ENCODE results near the gene KCNQ1. TPM values are rescaled to one million over a fixed set of nuclear protein-coding genes. Genes with fewer than 3 reads are reported as not detected.

The KCNQ1 gene
- total RNA-seq, 1 donor from 2014 or later: 3.4 TPM

DNA sequence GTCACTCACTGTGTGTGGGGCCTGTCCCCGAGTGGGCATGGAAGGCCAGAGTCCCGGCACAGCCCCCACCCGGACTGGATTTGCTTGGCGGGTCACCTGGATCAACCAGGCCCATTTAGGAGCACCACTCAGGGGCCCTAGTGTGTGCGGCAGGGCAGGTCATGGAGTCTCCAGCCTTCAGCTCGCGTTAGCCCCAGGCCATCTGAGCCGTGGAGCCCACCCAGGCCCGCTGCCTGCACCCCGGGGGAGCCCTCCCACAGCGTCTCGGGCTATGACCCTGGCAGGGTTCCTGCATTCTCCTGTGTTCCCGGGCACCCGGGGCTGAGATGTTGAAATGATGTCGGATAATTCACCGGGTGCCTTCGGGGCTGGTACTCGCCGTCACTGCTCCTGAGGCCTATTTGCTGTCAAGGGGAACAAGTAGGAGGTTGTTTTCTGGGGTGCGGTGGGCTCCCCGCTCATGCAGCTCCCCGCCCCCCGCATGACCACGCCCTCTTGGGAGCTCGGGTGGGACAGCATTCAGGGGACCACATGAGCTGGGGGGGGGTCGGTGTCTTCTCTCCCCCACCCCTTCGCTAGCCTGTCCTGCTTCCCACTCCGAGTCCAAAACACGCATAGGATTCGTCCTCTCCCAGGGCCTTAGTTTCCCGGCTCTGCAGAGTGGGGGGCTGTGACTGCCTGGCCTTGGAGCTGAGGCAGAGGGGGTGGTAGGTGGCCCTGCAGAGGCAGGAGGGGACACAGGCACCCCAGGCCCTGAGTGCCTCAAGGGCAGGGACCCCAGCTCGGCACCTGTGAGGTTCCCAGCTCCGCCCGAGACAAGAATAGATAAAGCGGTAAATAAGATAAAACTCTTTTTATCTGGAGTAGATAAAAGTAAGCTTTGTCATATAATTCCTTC, 77.2 kb downstream of the KCNQ1 start:
- intact Hi-C loops (cut with micrococcal nuclease): no loop called here
- no peak overlapping the region for H3K27ac Mint-ChIP-seq
- no peaks in the 10 kb centered on the region for H3K9me3 Mint-ChIP-seq
- no peaks in the 10 kb centered on the region for H3K36me3 Mint-ChIP-seq (ENCODE audit: low read depth)
- DNase-seq (ENCODE audit: low spot score): peak; percentile 5
- H3K4me1 Mint-ChIP-seq (ENCODE audit: low read depth): peaks cover 1% of the 10 kb centered on the region
- H3K27me3 Mint-ChIP-seq (ENCODE audit: low read depth): no peaks in the 10 kb centered on the region
- no peak overlapping the region for H3K4me3 Mint-ChIP-seq (ENCODE audit: low read depth)

DNA sequence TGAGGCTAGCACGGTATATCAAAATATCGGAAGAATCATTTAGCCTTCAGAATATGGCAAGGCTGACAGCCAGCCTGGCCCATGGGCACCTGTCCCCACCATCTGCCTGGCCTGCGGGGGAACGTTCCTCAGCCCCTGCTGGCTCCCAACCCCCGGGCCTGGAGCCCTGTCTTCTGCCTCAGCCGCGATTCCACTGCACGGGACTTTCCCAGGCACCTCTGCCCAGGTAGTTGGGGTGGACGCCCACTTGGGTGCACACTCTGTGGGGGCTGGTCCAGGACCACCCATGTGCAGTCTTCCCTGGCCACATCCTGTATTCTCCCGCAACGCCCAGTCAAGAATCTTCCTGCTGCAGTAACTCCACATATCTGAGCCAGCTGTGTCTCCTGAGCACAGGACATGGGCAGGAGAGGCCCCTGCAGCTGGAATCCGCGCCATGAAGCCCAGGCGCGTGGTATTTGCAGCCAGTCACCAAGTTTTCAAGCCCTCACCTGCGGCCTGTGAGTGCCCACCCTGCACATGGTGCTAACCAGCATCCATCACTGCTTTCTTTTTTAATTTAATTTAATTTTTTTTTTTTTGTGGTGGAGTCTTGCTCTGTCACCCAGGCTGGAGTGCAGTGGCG, 77.9 kb downstream of the KCNQ1 start:
- no peaks in the 10 kb centered on the region for H3K27me3 Mint-ChIP-seq (ENCODE audit: low read depth)
- H3K36me3 Mint-ChIP-seq (ENCODE audit: low read depth): no peaks in the 10 kb centered on the region
- no peaks in the 10 kb centered on the region for H3K9me3 Mint-ChIP-seq
- no peak overlapping the region for H3K4me3 Mint-ChIP-seq (ENCODE audit: low read depth)
- DNase-seq (ENCODE audit: low spot score): peak; percentile 5
- H3K4me1 Mint-ChIP-seq (ENCODE audit: low read depth): peaks cover 2% of the 10 kb centered on the region
- H3K27ac Mint-ChIP-seq: no peak overlapping the region
- intact Hi-C loops (cut with micrococcal nuclease): no loop called here

DNA sequence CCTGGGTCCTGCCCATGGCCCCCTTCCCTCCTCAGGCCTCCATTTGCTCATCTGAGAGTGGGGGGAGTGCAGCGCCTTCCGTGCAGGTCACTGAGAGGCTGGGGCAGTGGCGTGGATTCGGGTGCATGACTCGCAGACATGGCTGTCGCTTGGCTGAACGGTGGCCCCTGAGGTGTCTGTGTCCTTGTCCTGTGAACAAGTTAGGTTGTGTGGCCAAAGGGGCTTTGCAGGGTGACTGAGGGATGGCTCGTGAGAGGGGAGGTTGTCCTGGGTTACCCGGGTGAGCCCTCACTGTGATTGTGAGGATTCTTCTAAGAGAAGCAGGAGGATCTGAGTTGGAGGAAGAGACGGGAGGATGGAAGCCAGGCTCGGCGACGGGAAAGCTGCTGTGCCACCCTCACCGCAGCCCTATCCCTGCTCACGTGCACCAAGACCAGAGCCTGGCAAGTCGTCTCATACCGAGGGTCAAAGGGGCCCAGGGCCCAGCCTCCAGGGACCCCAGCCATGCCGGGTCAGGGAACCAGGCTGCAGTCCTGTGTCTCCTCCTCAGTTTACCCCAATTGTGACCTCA, 79.1 kb downstream of the KCNQ1 start:
- H3K36me3 Mint-ChIP-seq (ENCODE audit: low read depth): no peaks in the 10 kb centered on the region
- no peak overlapping the region for H3K27ac Mint-ChIP-seq
- H3K4me1 Mint-ChIP-seq (ENCODE audit: low read depth): peaks cover 2% of the 10 kb centered on the region
- intact Hi-C loops (cut with micrococcal nuclease): no loop called here
- peak; percentile 4 for DNase-seq (ENCODE audit: low spot score)
- no peak overlapping the region for H3K4me3 Mint-ChIP-seq (ENCODE audit: low read depth)
- H3K27me3 Mint-ChIP-seq (ENCODE audit: low read depth): no peaks in the 10 kb centered on the region
- no peaks in the 10 kb centered on the region for H3K9me3 Mint-ChIP-seq

DNA sequence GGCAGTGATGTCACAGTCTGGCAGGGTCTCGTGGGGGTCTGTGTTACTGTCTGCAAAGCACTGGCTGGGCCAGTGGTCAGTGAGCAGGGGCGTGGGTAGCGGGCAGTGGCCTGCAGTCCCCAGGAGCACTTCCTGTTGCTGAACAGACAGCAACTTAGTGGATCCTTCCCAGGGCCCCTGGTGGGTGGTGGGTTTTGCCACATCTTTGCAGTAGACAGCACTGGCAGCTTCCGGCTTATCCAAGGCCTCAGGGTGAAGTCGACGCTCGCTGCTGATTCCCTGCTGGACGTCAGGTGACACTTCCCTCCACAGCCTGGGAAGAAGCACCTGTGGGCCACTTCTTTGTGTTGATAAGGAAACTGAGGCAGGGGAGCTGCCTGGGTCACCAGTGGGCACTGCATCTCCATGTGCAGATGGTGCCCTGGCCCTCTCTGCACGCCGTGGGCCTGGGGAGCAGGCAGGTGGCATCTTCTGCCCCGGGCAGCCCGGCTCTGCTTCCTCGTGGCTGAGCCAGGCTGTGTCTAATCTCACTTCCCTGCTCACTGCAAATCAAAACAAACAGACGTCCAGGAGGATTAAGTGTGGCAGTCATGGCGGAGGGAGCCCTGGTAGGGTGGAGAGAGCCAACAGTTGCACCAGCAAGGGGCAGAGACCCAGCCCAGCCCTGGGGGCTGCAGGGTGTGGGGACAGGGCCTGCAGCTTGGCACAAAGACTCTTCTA, 79.8 kb downstream of the KCNQ1 start:
- H3K36me3 Mint-ChIP-seq (ENCODE audit: low read depth): no peaks in the 10 kb centered on the region
- peaks cover 2% of the 10 kb centered on the region for H3K4me1 Mint-ChIP-seq (ENCODE audit: low read depth)
- no peaks in the 10 kb centered on the region for H3K9me3 Mint-ChIP-seq
- no peaks in the 10 kb centered on the region for H3K27me3 Mint-ChIP-seq (ENCODE audit: low read depth)
- DNase-seq (ENCODE audit: low spot score): no peak
- H3K4me3 Mint-ChIP-seq (ENCODE audit: low read depth): no peak overlapping the region
- H3K27ac Mint-ChIP-seq: no peak overlapping the region
- intact Hi-C loops (cut with micrococcal nuclease): no loop called here

DNA sequence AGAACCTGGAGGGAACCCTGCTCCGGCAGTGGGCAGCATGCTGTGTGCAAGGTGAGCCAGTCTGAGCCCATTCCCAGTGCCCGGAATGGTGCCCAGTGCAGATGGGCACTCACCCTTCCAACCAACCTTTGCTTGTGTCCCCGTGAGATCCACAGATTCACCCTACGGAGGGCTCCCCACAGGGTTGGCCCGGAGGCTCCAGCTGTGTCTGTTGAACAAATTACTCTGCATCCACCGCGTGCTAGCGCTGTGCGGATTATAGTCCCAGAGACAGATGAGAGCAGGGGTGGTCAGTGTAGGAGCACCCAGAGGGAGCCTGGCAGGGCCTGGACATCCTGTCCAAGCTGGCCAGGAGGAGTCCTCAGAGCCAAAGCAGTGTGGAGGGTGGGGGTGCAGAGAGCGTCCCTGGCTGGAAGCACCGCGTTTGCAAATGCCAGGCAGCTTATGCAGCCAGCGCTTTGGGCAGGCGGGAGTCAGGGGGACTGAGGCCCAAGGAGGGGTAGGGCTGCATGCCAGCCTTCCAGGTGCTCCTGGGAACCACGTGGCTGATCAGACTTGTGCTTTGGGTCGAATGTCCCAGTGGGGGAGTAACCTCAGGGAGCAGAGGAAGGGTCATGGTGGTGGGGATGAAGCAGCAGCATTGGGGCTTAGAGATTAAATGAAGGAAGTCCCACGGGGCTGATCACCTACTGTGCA, 80.5 kb downstream of the KCNQ1 start:
- intact Hi-C loops (cut with micrococcal nuclease): no loop called here
- no peak overlapping the region for H3K27ac Mint-ChIP-seq
- peaks cover 2% of the 10 kb centered on the region for H3K4me1 Mint-ChIP-seq (ENCODE audit: low read depth)
- DNase-seq (ENCODE audit: low spot score): no peak
- H3K4me3 Mint-ChIP-seq (ENCODE audit: low read depth): no peak overlapping the region
- H3K27me3 Mint-ChIP-seq (ENCODE audit: low read depth): no peaks in the 10 kb centered on the region
- no peaks in the 10 kb centered on the region for H3K36me3 Mint-ChIP-seq (ENCODE audit: low read depth)
- no peaks in the 10 kb centered on the region for H3K9me3 Mint-ChIP-seq

DNA sequence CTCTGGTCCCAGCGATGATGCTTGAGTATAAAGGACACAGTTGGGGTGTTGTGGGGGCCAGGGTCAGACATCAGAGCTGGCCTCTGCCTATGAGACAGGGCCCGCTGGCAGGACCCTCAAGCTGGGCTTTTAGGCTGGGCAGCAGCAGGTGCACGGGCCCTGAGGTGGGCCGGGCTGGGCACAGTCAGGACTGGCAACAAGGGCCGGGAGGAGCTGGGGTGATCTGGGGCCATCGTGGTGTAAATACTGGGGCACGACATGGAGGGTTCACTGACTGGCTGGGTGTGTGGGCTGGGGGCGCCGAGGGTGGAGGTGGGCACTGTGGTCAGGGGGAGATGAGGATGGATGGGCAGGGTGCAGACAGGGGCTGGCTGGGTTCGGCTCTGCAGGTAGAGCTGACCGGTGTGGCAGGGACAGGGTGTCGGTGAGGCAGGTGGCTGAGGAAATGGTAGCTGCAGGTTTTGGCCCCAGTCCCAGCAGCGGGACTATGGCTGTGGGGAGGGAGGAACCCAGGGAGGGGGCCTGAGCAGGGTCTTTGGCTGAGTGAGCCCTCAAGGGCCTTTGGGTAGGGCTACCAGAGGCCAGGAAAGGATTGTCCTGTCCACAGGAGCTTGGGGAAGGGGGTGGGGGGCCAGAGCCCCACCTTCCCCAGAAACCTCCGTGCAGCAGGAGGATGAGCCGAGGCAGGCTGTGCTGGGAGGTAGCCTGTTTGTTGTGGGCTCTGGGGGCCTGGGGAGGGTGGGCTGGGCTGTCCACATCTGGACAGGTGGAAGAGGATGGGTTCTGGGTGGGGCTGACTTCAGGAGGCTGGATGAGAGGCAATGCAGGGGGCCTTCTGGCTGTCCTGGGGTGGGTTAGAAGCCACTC, 81.4 kb downstream of the KCNQ1 start:
- H3K4me3 Mint-ChIP-seq (ENCODE audit: low read depth): no peak overlapping the region
- peaks cover 2% of the 10 kb centered on the region for H3K4me1 Mint-ChIP-seq (ENCODE audit: low read depth)
- H3K36me3 Mint-ChIP-seq (ENCODE audit: low read depth): no peaks in the 10 kb centered on the region
- no peak for DNase-seq (ENCODE audit: low spot score)
- H3K27me3 Mint-ChIP-seq (ENCODE audit: low read depth): no peaks in the 10 kb centered on the region
- H3K9me3 Mint-ChIP-seq: no peaks in the 10 kb centered on the region
- no peak overlapping the region for H3K27ac Mint-ChIP-seq
- intact Hi-C loops (cut with micrococcal nuclease): no loop called here

DNA sequence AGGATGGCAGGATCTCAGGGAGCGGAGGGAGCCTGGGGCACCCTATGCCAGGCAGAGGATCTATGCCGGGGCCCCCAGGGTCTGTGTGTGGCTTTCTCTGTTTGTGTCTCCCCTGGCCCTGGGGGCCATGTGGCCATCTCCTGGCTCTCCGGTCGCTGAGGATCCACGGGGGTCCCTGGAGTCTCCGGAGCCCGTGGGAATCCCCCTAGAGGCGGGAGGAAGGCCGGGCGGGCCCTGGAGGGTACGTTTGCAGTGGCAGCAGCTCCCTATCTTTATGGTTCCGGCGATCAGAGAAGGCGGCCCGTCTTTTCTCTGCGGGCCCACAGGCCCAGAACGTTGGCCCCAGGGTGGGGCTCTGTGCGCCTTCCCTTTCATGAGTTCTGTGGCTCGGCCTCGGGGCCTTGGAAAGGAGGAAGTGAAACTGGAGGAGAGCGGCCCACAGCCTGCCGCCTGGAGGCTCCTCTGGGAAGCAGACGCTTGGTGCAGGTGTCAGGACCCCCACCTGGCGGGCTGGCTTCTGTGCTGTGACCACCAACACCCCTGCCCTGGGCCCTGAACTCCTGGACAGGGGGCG, 82.1 kb downstream of the KCNQ1 start:
- intact Hi-C loops (cut with micrococcal nuclease): no loop called here
- Mint-ChIP-seq H3K9me3 (no peaks in the 10 kb centered on the region), H3K27ac (no peak overlapping the region), H3K36me3 (ENCODE audit: low read depth) (no peaks in the 10 kb centered on the region), H3K27me3 (ENCODE audit: low read depth) (no peaks in the 10 kb centered on the region), H3K4me3 (ENCODE audit: low read depth) (no peak overlapping the region), H3K4me1 (ENCODE audit: low read depth) (peaks cover 2% of the 10 kb centered on the region)
- DNase-seq (ENCODE audit: low spot score): no peak

DNA sequence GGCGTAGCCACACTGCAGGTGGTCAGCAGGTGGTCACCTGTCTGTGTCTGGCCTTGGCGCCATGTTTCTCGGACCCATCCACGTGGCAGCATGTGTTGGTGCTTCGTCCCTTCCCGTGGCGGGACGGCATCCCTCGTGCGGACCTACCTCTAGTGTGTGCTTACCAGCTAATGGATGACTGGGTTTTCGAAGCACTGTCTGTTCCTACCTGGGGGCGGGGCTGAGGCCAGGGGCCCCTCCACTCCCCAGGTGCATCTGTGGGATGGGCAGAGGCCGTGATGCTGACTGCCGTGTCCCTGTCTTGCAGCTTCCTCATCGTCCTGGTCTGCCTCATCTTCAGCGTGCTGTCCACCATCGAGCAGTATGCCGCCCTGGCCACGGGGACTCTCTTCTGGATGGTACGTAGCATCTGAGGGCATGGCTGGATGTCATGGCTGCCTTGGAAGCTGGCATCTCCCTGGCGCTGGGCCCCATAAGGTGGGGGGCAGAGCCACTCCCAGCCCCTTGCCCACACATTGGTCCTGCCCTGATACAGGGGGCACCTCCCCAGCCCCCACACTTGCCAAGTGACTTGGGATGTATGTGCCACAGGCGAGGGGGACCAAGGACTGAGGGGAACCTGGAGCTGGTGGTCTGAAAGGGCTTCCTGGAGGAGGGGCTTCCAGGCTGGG, 82.9 kb downstream of the KCNQ1 start:
- H3K4me1 Mint-ChIP-seq (ENCODE audit: low read depth): peaks cover 5% of the 10 kb centered on the region
- H3K27ac Mint-ChIP-seq: no peak overlapping the region
- no peaks in the 10 kb centered on the region for H3K36me3 Mint-ChIP-seq (ENCODE audit: low read depth)
- DNase-seq (ENCODE audit: low spot score): no peak
- intact Hi-C loops (cut with micrococcal nuclease): no loop called here
- no peaks in the 10 kb centered on the region for H3K27me3 Mint-ChIP-seq (ENCODE audit: low read depth)
- H3K4me3 Mint-ChIP-seq (ENCODE audit: low read depth): no peak overlapping the region
- no peaks in the 10 kb centered on the region for H3K9me3 Mint-ChIP-seq

DNA sequence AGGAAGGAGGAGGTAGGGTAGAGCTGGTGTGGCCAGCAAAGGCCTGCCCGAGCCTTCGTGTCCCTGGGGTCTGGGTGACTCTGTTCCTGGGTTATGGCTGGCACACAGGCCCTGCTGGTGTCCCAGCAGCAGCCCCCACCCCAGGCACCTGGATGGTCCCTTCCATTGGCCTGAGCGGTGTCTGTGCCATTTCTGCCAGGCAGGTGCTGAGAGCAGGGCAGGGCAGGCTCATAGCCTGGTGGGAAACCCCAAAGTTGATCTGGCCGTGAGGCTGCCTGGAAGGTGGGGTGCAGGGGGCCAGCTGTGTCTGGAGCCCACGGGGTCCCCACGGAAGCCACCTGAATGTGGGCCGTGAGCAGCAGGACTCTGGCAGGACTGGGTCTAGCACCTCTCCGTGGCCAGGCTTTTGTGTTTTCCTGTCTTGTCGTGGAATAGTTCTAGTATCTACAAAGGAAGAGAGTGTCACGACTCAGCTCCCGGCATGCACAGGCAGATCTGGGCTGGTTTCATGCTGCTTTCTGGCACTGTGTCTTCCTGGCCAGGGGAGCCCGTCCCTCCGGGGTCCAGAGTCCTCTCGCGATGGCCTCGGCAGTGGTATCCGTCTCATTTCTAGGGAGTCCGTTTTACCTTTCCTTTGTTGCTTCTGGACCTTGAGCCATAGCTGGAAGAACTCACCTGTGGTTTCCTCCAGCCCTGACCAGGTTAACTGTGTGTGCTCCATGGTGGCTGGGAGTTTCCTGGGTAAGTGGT, 83.7 kb downstream of the KCNQ1 start:
- intact Hi-C loops (cut with micrococcal nuclease): no loop called here
- H3K9me3 Mint-ChIP-seq: no peaks in the 10 kb centered on the region
- no peaks in the 10 kb centered on the region for H3K36me3 Mint-ChIP-seq (ENCODE audit: low read depth)
- no peaks in the 10 kb centered on the region for H3K27me3 Mint-ChIP-seq (ENCODE audit: low read depth)
- H3K4me1 Mint-ChIP-seq (ENCODE audit: low read depth): peaks cover 7% of the 10 kb centered on the region
- DNase-seq (ENCODE audit: low spot score): no peak
- no peak overlapping the region for H3K27ac Mint-ChIP-seq
- no peak overlapping the region for H3K4me3 Mint-ChIP-seq (ENCODE audit: low read depth)

DNA sequence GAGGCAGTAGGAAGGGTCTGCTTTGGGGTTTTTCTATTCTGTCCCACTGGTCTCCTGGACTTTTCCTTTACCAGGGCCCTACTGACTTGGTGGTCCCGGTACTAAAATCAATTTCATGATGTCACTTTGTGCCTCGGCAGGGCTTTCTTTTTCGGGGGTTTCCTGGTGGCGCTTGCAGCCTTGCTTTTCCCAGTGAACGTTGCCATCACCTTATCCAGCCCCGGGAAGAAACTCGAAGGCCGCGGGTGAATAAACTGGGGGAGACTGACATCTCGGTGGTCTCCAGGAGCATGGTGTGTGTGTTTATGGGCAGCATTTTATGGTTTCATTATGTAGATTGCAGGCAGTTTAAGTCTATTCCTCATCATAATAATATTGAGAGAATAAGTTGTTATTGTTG, 84.4 kb downstream of the KCNQ1 start:
- Mint-ChIP-seq H3K27ac (no peak overlapping the region), H3K36me3 (ENCODE audit: low read depth) (no peaks in the 10 kb centered on the region), H3K27me3 (ENCODE audit: low read depth) (no peaks in the 10 kb centered on the region), H3K9me3 (no peaks in the 10 kb centered on the region), H3K4me1 (ENCODE audit: low read depth) (peaks cover 9% of the 10 kb centered on the region), H3K4me3 (ENCODE audit: low read depth) (no peak overlapping the region)
- no peak for DNase-seq (ENCODE audit: low spot score)
- intact Hi-C loops (cut with micrococcal nuclease): no loop called here

DNA sequence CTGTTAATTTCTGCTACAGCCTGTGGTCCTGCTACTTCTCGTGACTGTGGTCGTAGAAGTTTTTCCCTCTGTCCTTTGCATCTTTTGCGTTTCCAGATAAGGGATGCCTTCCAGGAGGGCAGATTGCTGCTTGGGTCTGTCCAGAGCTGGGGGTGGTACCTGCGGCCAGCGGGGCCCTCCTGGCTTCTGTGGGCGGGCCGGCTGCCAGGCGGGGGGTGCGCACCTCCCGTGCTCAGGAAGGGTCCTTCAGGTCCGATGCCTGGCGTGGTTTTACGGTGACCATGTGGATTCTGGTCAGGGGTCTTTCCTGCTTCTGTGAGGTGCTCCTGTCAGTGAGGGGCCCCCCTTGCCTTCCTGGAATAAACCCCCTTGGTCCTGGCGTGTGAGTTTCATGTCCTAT, 84.8 kb downstream of the KCNQ1 start:
- intact Hi-C loops (cut with micrococcal nuclease): loop anchor here (5.0 kb wide), 1 partner anchor 222 kb away; no protein-coding TSS in a partner anchor
- H3K4me1 Mint-ChIP-seq (ENCODE audit: low read depth): peaks cover 9% of the 10 kb centered on the region
- no peaks in the 10 kb centered on the region for H3K36me3 Mint-ChIP-seq (ENCODE audit: low read depth)
- no peak overlapping the region for H3K4me3 Mint-ChIP-seq (ENCODE audit: low read depth)
- no peaks in the 10 kb centered on the region for H3K9me3 Mint-ChIP-seq
- no peak for DNase-seq (ENCODE audit: low spot score)
- no peaks in the 10 kb centered on the region for H3K27me3 Mint-ChIP-seq (ENCODE audit: low read depth)
- H3K27ac Mint-ChIP-seq: no peak overlapping the region
